AG08395 (cell line): ENCODE measurements around the gene RFFL.
"Not testable (repeated sequence)": the region's sequence is repeated elsewhere in the genome, so short reads cannot be mapped to it uniquely, and the experiment has no call there.

Experiments used
- DNase-seq: peaks from one replicate; pipeline ENCODE4 v3.0.0; 2012; ENCODE audit warnings: mixed read lengths, low spot score

RFFL gene

DNA sequence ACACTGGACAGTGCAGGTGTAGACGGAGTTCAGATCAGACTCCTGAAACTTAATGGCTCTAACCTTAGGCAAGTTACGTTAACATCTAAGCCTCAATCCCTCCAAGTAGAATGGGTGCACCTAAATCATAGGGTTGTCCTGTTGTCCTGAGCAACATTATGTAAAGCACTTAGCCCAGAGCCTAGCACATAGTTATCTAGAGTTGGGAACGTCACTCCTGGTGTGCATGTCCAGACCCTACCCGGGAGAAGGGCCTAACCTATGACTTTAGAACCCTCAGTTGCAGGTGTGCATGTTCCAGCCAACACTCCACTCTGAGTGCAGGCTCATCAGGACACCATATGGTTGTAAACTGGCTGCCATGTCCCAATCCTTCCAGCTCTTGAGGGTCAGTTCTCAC is 57.2 kb downstream of the RFFL start:
- DNase-seq, result no peak

- DNase-seq, result no peak
Measured at GRCh38 chr17:35003778-35004177, 59.7 kb downstream of the RFFL start.

DNA sequence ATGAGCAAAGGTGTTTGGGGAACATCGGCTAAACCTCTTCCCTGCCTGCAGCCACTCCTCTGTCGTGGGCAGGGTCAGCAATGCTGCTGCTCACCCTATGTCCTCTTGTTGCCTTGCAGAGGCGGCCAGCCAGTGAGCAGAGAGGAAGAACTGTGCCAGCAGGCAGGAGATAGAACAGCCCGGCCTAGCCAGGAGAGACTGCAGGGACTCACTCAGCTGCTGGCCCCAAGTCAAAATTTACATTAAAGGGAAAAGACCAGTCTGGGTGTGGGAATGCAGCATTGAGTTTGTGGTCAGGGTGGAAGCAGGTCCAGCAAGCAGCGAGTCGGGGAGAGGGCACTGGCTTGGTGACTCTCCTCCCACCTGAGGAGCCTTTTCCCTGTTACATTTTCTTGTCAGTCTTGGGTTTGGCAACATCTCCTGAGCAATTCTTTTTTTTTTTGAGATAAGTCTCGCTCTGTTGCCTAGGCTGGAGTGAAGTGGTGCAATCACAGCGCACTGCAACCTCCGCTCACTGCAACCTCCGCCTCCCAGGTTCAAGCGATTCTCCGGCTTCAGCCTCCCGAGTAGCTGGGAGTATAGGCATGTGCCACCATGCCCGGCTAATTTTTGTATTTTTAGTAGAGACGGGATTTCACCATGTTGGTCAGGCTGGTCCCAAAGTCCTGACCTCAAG is 60.5 kb downstream of the RFFL start:
- DNase-seq, result no peak

- no peak for DNase-seq
Measured at GRCh38 chr17:35001549-35001948, 62.0 kb downstream of the RFFL start.

- not testable (repeated sequence) for DNase-seq
Measured at GRCh38 chr17:35000965-35001364, 62.5 kb downstream of the RFFL start.

- no peak for DNase-seq
Measured at GRCh38 chr17:34999456-34999855, 64.1 kb downstream of the RFFL start.

GRCh38 chr17:34998205-34998604 is 65.3 kb downstream of the RFFL start:
- DNase-seq, result peak; percentile 94

DNA sequence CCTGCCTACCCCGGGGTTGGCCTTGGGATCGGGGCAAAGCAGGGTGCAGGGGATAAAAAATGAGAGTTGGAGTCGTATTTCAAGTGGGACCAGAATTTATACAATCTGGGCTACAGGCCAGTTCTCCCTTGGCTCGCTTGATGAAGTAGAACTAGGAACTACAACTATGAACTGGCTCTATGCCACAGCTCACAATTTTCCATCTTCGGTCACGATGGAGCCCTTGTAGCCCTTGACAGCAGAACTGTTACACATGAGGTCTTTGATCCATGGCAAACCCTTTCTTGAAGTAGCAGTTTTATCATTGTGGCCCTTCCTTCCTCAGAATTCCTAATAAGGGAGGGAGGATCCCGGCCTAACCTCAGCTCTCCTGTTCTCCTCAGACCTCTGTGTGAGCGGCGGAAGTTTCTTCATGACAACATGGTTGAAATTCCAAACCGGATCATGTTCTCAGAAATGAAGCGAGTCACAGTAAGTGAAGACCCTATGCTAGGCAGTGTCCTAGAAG is 66.1 kb downstream of the RFFL start:
- DNase-seq, result peak; percentile 27

DNA sequence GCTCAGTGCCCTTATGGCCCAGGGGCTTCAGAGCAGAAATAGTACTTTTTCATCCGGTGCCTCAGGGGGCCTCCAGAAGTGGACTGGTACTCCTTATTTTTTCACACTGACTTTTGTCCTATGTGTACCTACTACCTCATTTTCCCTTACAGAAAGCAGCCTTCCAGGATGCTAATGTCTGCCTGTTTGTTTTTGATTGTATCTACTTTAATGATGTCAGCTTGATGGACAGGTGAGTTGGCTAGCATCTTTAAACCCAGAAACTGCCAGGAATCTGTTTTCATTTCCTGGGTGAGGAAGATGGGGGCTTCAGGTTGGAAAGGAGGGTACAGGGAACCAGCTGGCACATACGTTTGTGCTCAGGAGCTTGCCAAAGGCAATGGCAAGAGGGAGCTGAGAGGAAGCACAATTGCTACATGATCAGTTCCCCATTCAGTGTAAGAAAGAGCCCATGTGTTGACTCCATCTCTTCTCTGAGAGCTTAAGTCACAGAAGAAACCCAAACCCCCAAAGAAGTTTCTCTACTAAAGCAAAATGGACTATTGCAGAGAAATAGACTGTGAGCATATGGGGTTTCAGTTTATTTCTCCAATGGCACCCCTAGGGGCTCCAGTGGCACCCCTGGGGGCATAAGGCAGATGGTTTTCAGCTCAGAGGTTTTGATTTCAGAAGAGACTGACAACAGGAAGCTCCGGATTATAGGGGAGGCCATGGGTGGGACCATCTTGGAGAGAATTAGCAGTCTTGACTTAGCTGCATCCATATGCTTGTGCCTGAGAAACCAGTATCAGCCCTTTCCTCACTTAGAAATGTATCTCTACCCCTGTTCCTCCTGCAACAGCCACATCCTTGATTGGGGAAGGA is 66.9 kb downstream of the RFFL start:
- DNase-seq, result no peak

DNA sequence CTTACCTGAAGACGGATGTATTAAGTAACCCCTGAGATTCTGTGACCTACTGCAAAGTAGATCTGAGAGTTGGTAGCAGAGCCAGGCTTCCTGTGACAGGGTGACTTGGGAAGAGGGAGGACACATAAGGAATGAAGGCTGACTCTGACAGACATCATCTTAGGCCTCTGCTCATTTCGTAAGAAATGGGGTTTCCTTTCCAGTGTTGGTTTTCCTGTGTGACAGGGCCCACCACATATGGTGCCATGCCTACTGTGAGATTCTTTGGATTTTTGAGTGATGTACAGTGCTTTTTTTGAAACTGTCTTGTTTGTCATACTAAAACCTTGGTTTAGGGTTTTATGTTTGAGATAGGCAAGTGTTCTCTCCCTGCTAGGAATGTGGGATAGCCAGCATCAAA is 70.5 kb downstream of the RFFL start:
- DNase-seq, result no peak

DNA sequence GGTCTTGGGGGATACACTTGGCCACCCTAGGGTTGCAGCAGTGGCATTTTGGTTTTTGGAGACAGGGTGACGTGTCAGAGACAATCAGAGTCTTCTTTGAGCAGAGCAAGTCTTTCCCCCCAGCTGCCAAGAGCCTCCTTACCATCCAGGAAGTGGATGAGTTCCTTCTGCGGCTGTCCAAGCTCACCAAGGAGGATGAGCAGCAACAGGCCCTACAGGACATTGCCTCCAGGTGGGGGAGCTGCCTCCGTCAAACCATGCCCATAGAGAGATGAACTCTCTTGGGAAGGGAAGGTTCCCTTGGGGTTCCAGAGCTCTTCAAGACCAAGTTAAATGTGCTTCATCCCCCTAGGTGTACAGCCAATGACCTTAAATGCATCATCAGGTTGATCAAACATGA is 71.9 kb downstream of the RFFL start:
- DNase-seq, result no peak

- DNase-seq, result no peak
Measured at GRCh38 chr17:34990921-34991365, 72.6 kb downstream of the RFFL start.

DNA sequence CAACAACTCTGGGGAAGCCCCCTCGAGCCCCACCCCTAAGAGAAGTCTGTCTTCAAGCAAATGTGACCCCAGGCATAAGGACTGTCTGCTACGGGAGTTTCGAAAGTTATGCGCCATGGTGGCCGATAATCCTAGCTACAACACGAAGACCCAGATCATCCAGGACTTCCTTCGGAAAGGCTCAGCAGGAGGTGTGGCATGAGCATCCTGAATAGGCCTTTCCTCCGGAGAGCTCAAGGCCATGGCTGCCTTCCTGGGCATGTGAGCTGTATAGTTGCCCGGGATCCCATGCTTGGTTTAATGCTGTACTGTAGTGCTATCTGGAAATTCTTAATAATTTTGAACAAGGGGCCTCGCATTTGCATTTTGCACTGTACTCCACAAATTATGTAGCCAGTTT is 74.0 kb downstream of the RFFL start:
- DNase-seq, result no peak

- DNase-seq, result no peak
Measured at GRCh38 chr17:34988644-34989043, 74.9 kb downstream of the RFFL start.

DNA sequence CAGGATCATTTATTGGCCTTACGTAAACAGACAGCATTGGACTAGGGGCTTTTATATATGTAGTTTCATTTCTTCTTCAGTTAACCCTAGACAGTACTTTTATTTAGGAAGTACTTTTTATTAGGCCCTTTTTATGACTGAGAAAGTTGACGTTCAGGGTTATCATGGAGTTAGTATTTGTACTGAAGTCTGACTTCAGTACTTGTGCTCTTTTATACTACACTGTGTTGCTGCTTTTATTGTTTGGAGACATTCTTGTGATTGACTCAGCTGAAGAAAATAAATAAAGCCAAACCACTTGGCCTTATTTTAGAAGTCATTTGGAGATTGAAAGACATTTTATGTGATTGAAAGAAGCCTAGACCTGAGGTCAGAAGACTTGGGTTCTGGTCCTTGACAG is 76.3 kb downstream of the RFFL start:
- DNase-seq, result no peak

GRCh38 chr17:34981538-34982241 is 81.8 kb downstream of the RFFL start:
- no peak for DNase-seq

DNA sequence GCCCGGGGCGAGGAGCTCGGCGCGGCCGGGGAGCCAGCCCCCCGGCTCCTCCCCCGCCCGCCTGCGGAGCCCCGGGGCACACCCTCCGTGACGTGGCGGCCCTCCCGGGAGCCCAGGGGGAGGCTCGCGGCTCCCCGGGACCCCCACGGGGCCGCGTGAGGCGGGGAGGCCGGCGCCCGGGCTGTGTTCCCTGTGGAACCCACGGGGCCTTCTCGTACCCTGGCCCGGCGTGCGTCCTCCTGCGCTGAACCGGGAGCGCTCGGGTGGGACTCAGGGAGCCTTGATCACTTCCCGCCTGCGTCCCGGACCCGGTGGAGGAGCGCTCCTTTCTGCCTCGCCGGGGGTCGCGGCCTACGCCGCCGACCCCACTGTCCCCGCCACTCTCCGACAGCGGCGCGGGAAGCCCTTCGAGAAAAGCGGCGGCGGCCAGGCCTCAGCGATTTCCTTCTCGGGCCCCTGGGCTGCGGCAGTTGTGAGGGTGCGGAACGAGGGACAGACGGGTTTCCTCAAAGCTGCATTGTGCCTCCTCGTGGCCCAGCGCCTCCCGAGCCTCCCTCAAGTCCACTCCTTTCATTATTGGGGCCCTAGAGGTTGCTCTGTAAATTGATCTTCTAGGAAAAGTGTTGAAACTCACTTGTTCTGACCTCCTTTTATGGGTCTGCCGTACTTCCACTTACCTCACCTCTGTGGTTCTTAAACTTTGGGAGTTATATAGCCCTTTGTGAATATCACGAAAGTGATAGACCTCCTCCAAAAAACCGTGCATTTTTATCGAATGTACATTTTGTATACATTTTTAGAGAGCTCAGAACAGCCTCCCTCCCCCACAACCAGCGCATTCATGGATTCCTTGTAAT is 82.6 kb downstream of the RFFL start:
- peak; percentile 94 for DNase-seq

DNA sequence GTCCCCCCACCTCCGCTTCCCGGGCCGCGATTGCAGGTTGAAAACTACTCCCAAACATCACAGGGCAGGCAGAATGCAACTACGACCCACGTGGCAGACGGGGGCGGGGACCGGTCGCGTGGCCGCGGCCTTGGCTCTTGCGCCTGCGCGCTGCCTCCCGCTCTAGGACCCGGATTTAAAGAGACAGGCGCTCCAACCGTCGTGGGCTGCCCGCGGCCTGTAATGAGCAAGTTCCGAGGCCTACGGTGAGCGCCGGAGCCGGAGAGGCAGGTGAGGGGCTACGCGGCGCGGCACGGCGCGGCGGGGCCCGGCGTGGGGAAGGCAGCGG is 83.2 kb downstream of the RFFL start, which contains the start of gene LIG3:
Gene LIG3 (plus strand): TSS at position 160 of the 328 bp plus-strand sequence. CDS start 2,494 bp downstream, outside the sequence.
- DNase-seq, result peak; percentile 98

- peak; percentile 14 for DNase-seq
Measured at GRCh38 chr17:34979650-34980352, 83.7 kb downstream of the RFFL start.

- DNase-seq, result no peak
Measured at GRCh38 chr17:34979153-34979552, 84.4 kb downstream of the RFFL start.
